Limb (tissue), 2 donors: ENCODE data around the gene ACVR2B.
A peak's percentile ranks its signal among the peaks of the same experiment; 100 is the strongest.

ENCODE experiments used
- DNase-seq, 2 donors: peaks; one replicate each; pipeline ENCODE4 v3.0.0-alpha.2; 2016; ENCODE audit errors: extremely low spot score in 2 of 2

ACVR2B gene

DNA sequence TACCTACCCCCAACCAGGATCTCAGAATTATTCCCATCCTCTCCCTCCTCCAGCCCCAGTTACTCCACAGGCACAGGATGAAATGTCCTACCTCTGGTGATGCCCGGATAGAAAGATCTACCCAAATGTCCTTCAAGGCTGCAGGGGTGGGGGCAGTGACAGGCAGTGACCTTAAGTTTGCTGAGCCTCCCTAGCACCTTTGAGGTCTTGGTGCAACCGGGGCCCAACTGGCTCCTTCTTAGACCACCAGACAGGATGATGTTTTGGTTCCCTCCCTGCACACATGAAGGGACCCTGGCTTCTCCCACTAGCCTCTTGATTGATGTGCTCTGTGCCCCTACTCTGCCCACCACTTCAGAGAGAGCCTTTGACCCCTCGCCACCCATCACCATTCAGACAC lies 78.8 kb downstream of the ACVR2B start:
- DNase-seq, result no peak

DNA sequence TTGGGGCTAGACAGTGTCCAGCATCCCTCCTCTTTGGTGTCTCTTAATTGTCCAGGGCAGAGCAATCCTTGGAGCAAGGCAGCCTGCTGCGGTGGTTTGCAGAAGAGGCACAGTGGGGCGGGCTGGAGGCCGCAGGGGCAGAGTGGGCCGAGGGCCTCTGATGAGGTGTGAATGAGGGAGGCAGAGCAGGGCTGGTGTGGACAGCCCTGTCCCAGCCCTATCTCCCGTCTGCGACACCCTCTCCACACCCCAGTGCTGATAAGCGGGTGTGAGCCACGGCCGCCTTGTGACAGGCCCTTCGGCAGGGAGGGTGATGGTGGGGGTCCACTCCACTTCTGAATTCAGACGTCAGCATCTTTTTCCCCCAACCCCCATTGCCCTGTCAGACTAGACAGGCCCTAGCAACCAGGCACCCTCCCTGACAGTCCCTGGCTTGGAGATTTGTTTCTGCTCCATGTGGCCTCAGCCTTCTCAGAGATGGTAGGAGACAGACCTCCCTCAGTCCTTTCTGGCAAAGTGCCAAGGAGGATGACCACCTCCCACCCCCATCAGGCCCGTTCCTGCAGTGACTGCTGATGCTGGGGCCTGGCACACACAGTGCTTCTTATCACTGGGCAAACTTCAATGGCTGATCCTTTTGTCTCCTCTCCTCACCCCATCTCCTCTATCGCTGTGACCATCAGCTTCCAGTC lies 79.7 kb downstream of the ACVR2B start:
- DNase-seq, result no peak

DNA sequence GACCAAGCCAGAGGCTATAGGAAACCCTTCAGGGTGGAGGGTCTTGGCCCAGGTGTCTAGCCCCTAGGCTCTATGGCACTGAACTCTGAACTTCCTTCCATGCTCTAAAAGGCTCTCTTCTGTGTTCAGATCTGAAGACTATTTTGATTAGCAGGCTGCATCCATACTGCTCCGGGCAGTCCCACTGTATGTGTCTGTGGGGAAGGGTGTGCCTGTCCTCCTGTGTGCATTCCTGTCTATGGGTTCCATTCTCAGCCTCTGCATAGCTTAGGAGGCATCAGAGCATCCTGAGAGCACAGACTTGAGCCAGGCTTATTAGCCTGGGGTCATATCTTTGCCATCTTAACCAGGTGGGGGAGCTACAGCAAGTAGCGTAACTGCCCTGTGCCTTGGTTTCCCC lies 80.5 kb downstream of the ACVR2B start:
- no peak for DNase-seq

DNA sequence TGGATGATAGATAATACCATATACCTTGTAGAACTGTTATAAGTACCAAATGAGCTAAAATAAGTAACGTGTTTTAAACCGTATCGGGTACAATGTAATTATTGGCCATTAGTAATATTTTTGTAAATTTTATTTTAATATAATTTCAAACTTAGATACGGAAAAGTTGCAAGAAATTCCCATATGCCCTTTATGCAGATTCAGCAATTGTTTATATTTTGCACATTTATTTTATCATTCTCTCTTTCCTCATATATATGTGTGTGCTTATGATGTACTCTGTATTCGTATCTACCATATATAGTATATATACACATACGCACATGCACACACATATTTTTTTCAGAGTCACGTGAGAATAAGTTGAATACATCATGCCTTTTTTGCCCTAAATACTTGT lies 80.9 kb downstream of the ACVR2B start:
- DNase-seq, result no peak

DNA sequence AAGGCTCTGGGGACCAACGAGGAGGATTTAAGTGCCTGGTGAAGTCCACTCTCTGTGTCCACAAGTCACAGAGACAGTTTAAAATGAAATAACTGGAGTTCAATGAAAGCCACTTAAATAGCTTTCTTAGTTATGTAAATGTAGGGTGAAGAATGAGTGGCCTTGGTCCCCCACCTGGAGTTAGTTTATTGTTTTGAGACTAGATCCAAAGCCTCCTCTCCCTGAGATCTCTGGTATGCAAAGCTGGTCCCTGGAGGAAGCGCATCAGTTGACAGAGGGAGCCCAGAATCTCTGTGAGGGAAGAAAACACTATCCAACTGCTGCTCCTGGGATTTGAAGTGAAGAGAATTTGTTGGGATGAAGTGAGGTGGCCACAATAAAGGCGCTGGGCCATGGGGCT lies 83.0 kb downstream of the ACVR2B start:
- no peak for DNase-seq

- no peak for DNase-seq
These were observed 85.2 kb downstream of the ACVR2B start for GRCh38 chr3:38538773-38539353.

- peak in 1 of 2 donors; percentile 33 for DNase-seq
These were observed 88.1 kb downstream of the ACVR2B start for GRCh38 chr3:38541806-38542205.
